HCT116 (cell line): Measurements from ENCODE around the gene C11orf42. TPM values are rescaled to one million over a fixed set of nuclear protein-coding genes. Genes with fewer than 3 reads are reported as not detected.

Source experiments
- total RNA-seq: library from RNA; stranded (reverse); gene quantifications from one replicate; pipeline ENCODE4 v1.2.1, GENCODE V29; 2021; ENCODE audit not compliant: unreplicated experiment

Gene C11orf42
- total RNA-seq, 1 experiment from 2014 or later, result not detected

Other genes with a start within 250 kb of the C11orf42 start
- gene OR56A5, start 237.1 kb upstream of the C11orf42 start, total RNA-seq, result not detected
- not detected for gene OR52L1, start 218.6 kb upstream of the C11orf42 start, total RNA-seq
- gene OR56A4, start 198.6 kb upstream of the C11orf42 start, total RNA-seq, result not detected
- gene OR56A1, start 174.8 kb upstream of the C11orf42 start, total RNA-seq, result not detected
- not detected for gene OR56B4, start 97.9 kb upstream of the C11orf42 start, total RNA-seq
- not detected for gene OR52B2, start 35.2 kb upstream of the C11orf42 start, total RNA-seq
- not detected for gene OR52W1, start 6.3 kb upstream of the C11orf42 start, total RNA-seq
- 32.1 TPM for gene FHIP1B, start 29.1 kb downstream of the C11orf42 start, total RNA-seq
- gene CNGA4, start 33.5 kb downstream of the C11orf42 start, total RNA-seq, result 0.27 TPM
- gene CCKBR, start 54.3 kb downstream of the C11orf42 start, total RNA-seq, result not detected
- gene CAVIN3, start 114.9 kb downstream of the C11orf42 start, total RNA-seq, result 18.6 TPM
- gene SMPD1, start 184.9 kb downstream of the C11orf42 start, total RNA-seq, result 2.8 TPM
- gene APBB1, start 213.5 kb downstream of the C11orf42 start, total RNA-seq, result 12.4 TPM
- 4.6 TPM for gene HPX, start 235.4 kb downstream of the C11orf42 start, total RNA-seq